Measurements from ENCODE around the gene KCNK1. TPM values are rescaled to one million over a fixed set of nuclear protein-coding genes. Genes with fewer than 3 reads are reported as not detected.

KCNK1 gene
- total and polyA plus RNA-seq, 2 of the 8 experiments (the other 6 are each of a cell fraction or from before 2014, with no cell fraction given), result 11.9 to 16.5 TPM

GRCh38 chr1:233600488-233600887 lies 13.4 kb upstream of the KCNK1 start:
- Histone ChIP-seq H4K91ac (replicated peaks; ENCODE audit: insufficient read length, low read length) (no peak overlapping the region), H4K20me1 (replicated peaks in 1 of 2; ENCODE audit: control insufficient read depth in 1 of 2, insufficient read depth in 2 of 2, low read length in 2 of 2) (no peaks in the 10 kb centered on the region), H2BK5ac (ENCODE audit: low read depth, low read length) (no peak overlapping the region), H3K4me1 (replicated peaks in 1 of 4; ENCODE audit: control insufficient read depth in 3 of 4, insufficient read depth in 4 of 4, low read length in 3 of 4) (no peaks in the 10 kb centered on the region), H3K4me2 (ENCODE audit: insufficient read depth in 1 of 2, low read depth in 2 of 2, low read length in 2 of 2) (no peak overlapping the region), H3K4me3 (ENCODE audit: extremely low read depth in 1 of 4, insufficient read depth in 2 of 4, low read depth in 3 of 4, low read length in 4 of 4) (no peak overlapping the region), H3K23me2 (ENCODE audit: low read depth, low read length) (no peaks in the 10 kb centered on the region), H3K27me3 (replicated peaks in 1 of 4; ENCODE audit: control insufficient read depth in 3 of 4, extremely low read depth in 1 of 4, insufficient read depth in 3 of 4, low read length in 3 of 4) (no peaks in the 10 kb centered on the region), H2BK20ac (ENCODE audit: low read length) (no peak overlapping the region), H3K4ac (replicated peaks; ENCODE audit: insufficient read length, low read depth, low read length) (no peak overlapping the region), H3K18ac (ENCODE audit: extremely low read depth, low read length) (no peak overlapping the region), H3K23ac (ENCODE audit: insufficient read length) (no peak overlapping the region), H3K27ac (ENCODE audit: low read depth, low read length) (no peak overlapping the region), H3K56ac (replicated peaks; ENCODE audit: insufficient read length, low read depth, low read length) (no peak overlapping the region), H3K9me3 (ENCODE audit: insufficient read depth in 2 of 2, low read depth in 1 of 2, low read length in 1 of 2) (no peaks in the 10 kb centered on the region), H3K9ac (replicated peaks in 1 of 4; ENCODE audit: extremely low read depth in 1 of 4, low read depth in 3 of 4, low read length in 3 of 4) (no peak overlapping the region), H4K5ac (ENCODE audit: insufficient read length, low read depth, low read length) (no peak overlapping the region), H4K8ac (ENCODE audit: extremely low read depth, insufficient read depth, low read length) (no peak overlapping the region), H2BK120ac (replicated peaks; ENCODE audit: low read depth, low read length) (no peak overlapping the region), H3K79me1 (ENCODE audit: low read depth, low read length) (no peaks in the 10 kb centered on the region), H3K36me3 (ENCODE audit: control insufficient read depth in 2 of 4, insufficient read depth in 4 of 4, low read length in 3 of 4) (no peaks in the 10 kb centered on the region), H3K79me2 (ENCODE audit: control insufficient read depth in 1 of 2, insufficient read depth in 2 of 2, low read length in 2 of 2) (no peaks in the 10 kb centered on the region), H2BK12ac (ENCODE audit: low read depth, low read length) (no peak overlapping the region), H3K14ac (ENCODE audit: insufficient read length) (no peak overlapping the region), H2AK5ac (ENCODE audit: low read depth, low read length) (no peak overlapping the region), H2AFZ (ENCODE audit: low read length) (no peak overlapping the region), H2BK15ac (ENCODE audit: low read length) (no peak overlapping the region)
- CTCF ChIA-PET (ENCODE audit: partially characterized antibody), result interaction anchor here (0.8 to 1.3 kb wide), 2 partner anchors 8 to 153 kb away, joined by 3 read pairs; no protein-coding TSS in a partner anchor
- TF ChIP-seq BRCA1 (IDR thresholded peaks at IDR 0.05; ENCODE audit: low read depth, low read length) (no peak), EP300 (IDR thresholded peaks at IDR 0.05; ENCODE audit: borderline replicate concordance in 1 of 2, low read depth in 2 of 2, low read length in 2 of 2) (no peak)
- TF ChIP-seq, protein P1, sequence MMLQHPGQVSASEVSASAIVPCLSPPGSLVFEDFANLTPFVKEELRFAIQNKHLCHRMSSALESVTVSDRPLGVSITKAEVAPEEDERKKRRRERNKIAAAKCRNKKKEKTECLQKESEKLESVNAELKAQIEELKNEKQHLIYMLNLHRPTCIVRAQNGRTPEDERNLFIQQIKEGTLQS (IDR thresholded peaks at IDR 0.05; ENCODE audit: insufficient read depth, low read depth, low read length), result no peak
- no peak for FAIRE-seq
- POLR2A ChIA-PET (ENCODE audit: partially characterized antibody), result no interaction called here
- no peak for DNase-seq (ENCODE audit: low read depth in 1 of 2, low spot score in 2 of 2)
- WGBS, 2 experiments (ENCODE audit: extremely low coverage in 1 of 2, insufficient coverage in 1 of 2, insufficient read length in 1 of 2, insufficient replicate concordance in 2 of 2, low coverage in 1 of 2, low lambda C conversion rate in 2 of 2, missing lambda C conversion rate in 1 of 2), result 89% methylated on average over 1 of the region's 1 CpG; no CpG with 5 or more reads in 1 of the 2 experiments

Measured in H1 (cell line).